ENCODE measurements around the gene LRRC9. TPM values are rescaled to one million over a fixed set of nuclear protein-coding genes. Genes with fewer than 3 reads are reported as not detected.

LRRC9 gene
- total and polyA plus RNA-seq, 2 donors (not counting 3 experiments of a cell fraction or from before 2014, with no cell fraction given), result not detected

- no peaks in the 10 kb centered on the region for H4K20me1 ChIP-seq (replicated peaks; ENCODE audit: control insufficient read depth, extremely low read depth, insufficient read depth, low read length)
- no peak for DNase-seq (ENCODE audit: low read depth, low spot score)
- no peak overlapping the region for H3K27ac ChIP-seq (ENCODE audit: insufficient read depth, low read depth, low read length)
- H3K36me3 ChIP-seq (ENCODE audit: control insufficient read depth in 2 of 2, extremely low read depth in 1 of 2, insufficient read depth in 2 of 2, low read length in 2 of 2), result no peaks in the 10 kb centered on the region
- H3K9me1 ChIP-seq (replicated peaks; ENCODE audit: control insufficient read depth, extremely low read depth, insufficient read depth, low read length), result no peaks in the 10 kb centered on the region
- dilution Hi-C loops (cut with MboI; ENCODE audit: extremely low pct_ligation_motif_present, low sequenced_read_pairs) (no loop called here), intact Hi-C loops (cut with micrococcal nuclease) (no loop called here)
- ChIA-PET CTCF (interaction anchor here (1.3 kb wide), 1 partner anchor 304 kb away, joined by 3 read pairs; no protein-coding TSS in a partner anchor), POLR2A (no interaction called here)
- no TSS peak for BruUV-seq (replicated peaks)
- no peak overlapping the region for H3K4me2 ChIP-seq (ENCODE audit: insufficient read depth, low read length)
- no peak for FAIRE-seq
- no peak overlapping the region for H3K9ac ChIP-seq (replicated peaks; ENCODE audit: extremely low read depth, insufficient read depth, low read length)
- H3K9me3 ChIP-seq (replicated peaks; ENCODE audit: control insufficient read depth, insufficient read depth, low read length), result no peaks in the 10 kb centered on the region
- TF ChIP-seq JUN (IDR thresholded peaks at IDR 0.05; ENCODE audit: borderline replicate concordance, insufficient read depth, insufficient read length, low read depth) (no peak), FOS (IDR thresholded peaks at IDR 0.05; ENCODE audit: borderline replicate concordance, insufficient read depth, low read length) (no peak), GATA2 (IDR thresholded peaks at IDR 0.05; ENCODE audit: insufficient read depth, insufficient read length, low read depth, low read length) (no peak), MYC (IDR thresholded peaks at IDR 0.05; ENCODE audit: low read depth, low read length) (no peak), POLR2A (IDR thresholded peaks at IDR 0.05; ENCODE audit: low read depth, low read length) (no peak), EZH2 (IDR thresholded peaks at IDR 0.05; ENCODE audit: borderline replicate concordance, low read depth, low read length, severe bottlenecking) (no peak)
- TF ChIP-seq, protein P1, sequence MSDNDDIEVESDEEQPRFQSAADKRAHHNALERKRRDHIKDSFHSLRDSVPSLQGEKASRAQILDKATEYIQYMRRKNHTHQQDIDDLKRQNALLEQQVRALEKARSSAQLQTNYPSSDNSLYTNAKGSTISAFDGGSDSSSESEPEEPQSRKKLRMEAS (IDR thresholded peaks at IDR 0.05; ENCODE audit: insufficient read depth, insufficient read length), result no peak
- TF ChIP-seq, protein P2, sequence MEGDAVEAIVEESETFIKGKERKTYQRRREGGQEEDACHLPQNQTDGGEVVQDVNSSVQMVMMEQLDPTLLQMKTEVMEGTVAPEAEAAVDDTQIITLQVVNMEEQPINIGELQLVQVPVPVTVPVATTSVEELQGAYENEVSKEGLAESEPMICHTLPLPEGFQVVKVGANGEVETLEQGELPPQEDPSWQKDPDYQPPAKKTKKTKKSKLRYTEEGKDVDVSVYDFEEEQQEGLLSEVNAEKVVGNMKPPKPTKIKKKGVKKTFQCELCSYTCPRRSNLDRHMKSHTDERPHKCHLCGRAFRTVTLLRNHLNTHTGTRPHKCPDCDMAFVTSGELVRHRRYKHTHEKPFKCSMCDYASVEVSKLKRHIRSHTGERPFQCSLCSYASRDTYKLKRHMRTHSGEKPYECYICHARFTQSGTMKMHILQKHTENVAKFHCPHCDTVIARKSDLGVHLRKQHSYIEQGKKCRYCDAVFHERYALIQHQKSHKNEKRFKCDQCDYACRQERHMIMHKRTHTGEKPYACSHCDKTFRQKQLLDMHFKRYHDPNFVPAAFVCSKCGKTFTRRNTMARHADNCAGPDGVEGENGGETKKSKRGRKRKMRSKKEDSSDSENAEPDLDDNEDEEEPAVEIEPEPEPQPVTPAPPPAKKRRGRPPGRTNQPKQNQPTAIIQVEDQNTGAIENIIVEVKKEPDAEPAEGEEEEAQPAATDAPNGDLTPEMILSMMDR (IDR thresholded peaks at IDR 0.05; ENCODE audit: extremely low read depth in 1 of 2, insufficient read depth in 1 of 2, low read depth in 1 of 2, low read length in 2 of 2), result no peak
- H3K4me1 ChIP-seq (ENCODE audit: control insufficient read depth, extremely low read depth, insufficient read depth, low read length), result no peaks in the 10 kb centered on the region
- H3K27me3 ChIP-seq (ENCODE audit: control insufficient read depth in 2 of 2, insufficient read depth in 2 of 2, low read length in 2 of 2), result no peaks in the 10 kb centered on the region
- H2AFZ ChIP-seq (ENCODE audit: low read depth, low read length), result no peak overlapping the region
- no peak overlapping the region for H3K4me3 ChIP-seq (replicated peaks in 1 of 3; ENCODE audit: insufficient read depth in 1 of 3, low read depth in 1 of 3, low read length in 3 of 3)
- no peaks in the 10 kb centered on the region for H3K79me2 ChIP-seq (ENCODE audit: control insufficient read depth, insufficient read depth, low read length)
Observed at GRCh38 chr14:59936145-59936544, 16.2 kb downstream of the LRRC9 start.
